RWPE1 (cell line): Measurements from ENCODE around the gene DPYSL4.

ENCODE experiments used
- CTCF ChIA-PET: fragments of 350-600 bp; sonication (Branson Sonifier 250); formaldehyde crosslinking; extraction: SDS; loops from one replicate; lab custom pipeline; 2021; lab: Yijun Ruan, JAX
- POLR2A ChIA-PET: fragments of 400-600 bp; formaldehyde crosslinking; extraction: SDS; loops from one replicate; lab custom pipeline; 2020; ENCODE audit warnings: antibody characterized with exemption; ENCODE audit not compliant: low non-redundant PET; lab: Yijun Ruan, JAX
- DNase-seq: peaks from one replicate; pipeline ENCODE4 v3.0.0; 2012; ENCODE audit warnings: low spot score
- H3K27ac ChIP-seq: fragments of 450-650 bp; 2 replicates; pipeline ENCODE4 v1.5.1; 2017
- CTCF ChIP-seq: fragments of 450-650 bp; conservative IDR thresholded peaks from 2 replicates; pipeline ENCODE4 v1.5.1; 2017; ENCODE audit warnings: low read depth, mild to moderate bottlenecking

Gene DPYSL4

GRCh38 chr10:132242103-132242840, 55.5 kb downstream of the DPYSL4 start:
- TF ChIP-seq CTCF = no peak
- no peak overlapping the region for H3K27ac ChIP-seq
- ChIA-PET CTCF (no interaction called here), POLR2A (no interaction called here)
- no peak for DNase-seq

GRCh38 chr10:132243141-132243540, 56.4 kb downstream of the DPYSL4 start:
- no peak for TF ChIP-seq CTCF
- DNase-seq = no peak
- CTCF ChIA-PET = no interaction called here
- H3K27ac ChIP-seq = no peak overlapping the region
- POLR2A ChIA-PET = no interaction called here

- POLR2A ChIA-PET = no interaction called here
- CTCF ChIA-PET = no interaction called here
- no peak overlapping the region for H3K27ac ChIP-seq
- TF ChIP-seq CTCF = no peak
- no peak for DNase-seq
Measured at GRCh38 chr10:132243626-132244025, 56.9 kb downstream of the DPYSL4 start.

- TF ChIP-seq CTCF = no peak
- ChIA-PET POLR2A (interaction anchor here (0.7 kb wide), 1 partner anchor 19 kb away, joined by 3 read pairs; no protein-coding TSS in a partner anchor), CTCF (no interaction called here)
- no peak overlapping the region for H3K27ac ChIP-seq
- DNase-seq = no peak
Measured at GRCh38 chr10:132245056-132245455, 58.3 kb downstream of the DPYSL4 start.

GRCh38 chr10:132246296-132246695, 59.5 kb downstream of the DPYSL4 start:
- no peak for DNase-seq
- CTCF ChIA-PET = no interaction called here
- H3K27ac ChIP-seq = no peak overlapping the region
- POLR2A ChIA-PET = no interaction called here
- TF ChIP-seq CTCF = no peak

GRCh38 chr10:132247943-132248342, 61.2 kb downstream of the DPYSL4 start:
- DNase-seq = no peak
- POLR2A ChIA-PET = no interaction called here
- CTCF ChIA-PET = interaction anchor here (1.6 kb wide), 1 partner anchor 113 kb away, joined by 4 read pairs; no protein-coding TSS in a partner anchor
- no peak overlapping the region for H3K27ac ChIP-seq
- TF ChIP-seq CTCF = no peak
